8988T (cell line): ENCODE results near the gene MYOF.
A peak's percentile ranks its signal among the peaks of the same experiment; 100 is the strongest.
"Not testable (repeated sequence)": the region's sequence is repeated elsewhere in the genome, so short reads cannot be mapped to it uniquely, and the experiment has no call there.

ENCODE experiments used
- DNase-seq: peaks from one replicate; pipeline ENCODE4 v3.0.0; 2011

Gene MYOF

DNA sequence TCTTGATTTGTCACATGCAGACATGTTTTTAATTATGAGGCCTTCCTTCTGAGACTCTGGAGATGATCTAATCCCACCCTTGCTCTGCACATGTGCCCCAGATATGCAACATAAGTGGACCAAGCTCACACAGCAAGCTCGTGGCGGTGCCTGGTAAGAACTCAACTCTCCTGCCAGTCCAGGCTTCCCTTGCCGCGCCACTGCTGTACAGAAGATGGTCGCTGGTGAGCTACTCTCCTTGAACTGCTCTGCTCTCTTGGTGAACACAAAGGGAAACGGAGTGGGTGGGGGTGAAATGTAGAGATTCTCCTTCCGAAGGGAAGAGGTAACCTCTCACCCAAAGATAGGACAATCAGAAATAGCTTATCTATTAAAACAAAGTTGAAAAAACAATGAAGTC lies 25.7 kb downstream of the MYOF start:
- DNase-seq: no peak

GRCh38 chr10:93454736-93455135 lies 27.4 kb downstream of the MYOF start:
- no peak for DNase-seq

DNA sequence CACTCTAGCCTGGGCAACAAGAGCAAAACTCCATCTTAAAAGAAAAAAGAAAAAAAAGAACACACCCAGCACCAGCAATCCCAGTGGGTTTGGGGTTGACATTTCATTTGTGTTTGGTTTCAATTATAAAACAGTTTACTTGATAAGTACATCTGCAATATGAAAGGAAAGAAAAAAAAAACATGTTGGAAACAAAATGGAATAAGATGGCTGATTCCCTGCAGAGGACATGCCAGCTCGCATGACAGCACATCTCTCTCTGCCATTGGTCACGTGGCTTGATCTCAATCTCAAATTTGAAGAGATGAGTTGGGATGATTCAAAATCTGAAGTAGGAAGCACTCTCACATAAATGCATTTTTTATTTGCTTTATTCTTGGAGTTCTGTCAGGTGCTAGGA lies 28.0 kb downstream of the MYOF start:
- no peak for DNase-seq

- no peak for DNase-seq
These were observed 30.0 kb downstream of the MYOF start for GRCh38 chr10:93452143-93452542.

DNA sequence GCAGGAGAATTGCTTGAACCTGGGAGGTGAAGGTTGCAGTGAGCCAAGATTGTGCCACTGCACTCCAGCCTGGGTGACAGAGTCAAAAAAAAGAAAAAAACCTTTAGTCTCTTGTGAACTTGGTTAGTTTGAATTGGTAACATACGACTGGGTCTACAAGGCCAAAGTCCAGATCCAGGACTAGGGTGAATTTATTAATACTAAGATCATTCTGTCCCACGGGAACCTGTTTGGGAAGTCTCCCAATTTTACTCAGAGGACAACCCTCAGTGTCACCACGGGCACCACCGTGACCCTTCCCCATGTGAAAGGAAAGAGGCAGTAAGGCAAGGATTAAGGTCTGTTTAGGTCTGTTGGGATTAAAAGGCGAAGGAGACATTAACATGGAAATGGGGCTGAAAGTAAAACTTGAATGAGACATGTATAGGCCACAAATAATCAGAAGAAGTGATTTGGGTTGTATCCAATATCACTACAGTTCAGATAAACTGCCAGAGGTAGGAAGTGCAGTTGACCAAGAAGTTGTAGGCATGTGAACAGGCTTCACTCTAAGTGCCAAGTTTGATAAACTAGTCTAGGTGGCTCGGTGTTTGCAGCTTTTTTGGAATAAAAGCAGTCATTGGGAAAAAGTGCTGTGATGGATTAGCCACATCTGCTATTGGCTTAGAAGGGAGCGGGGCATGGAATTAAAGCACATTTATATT lies 30.7 kb downstream of the MYOF start:
- DNase-seq: no peak

- DNase-seq: no peak
These were observed 34.2 kb downstream of the MYOF start for GRCh38 chr10:93447970-93448369.

DNA sequence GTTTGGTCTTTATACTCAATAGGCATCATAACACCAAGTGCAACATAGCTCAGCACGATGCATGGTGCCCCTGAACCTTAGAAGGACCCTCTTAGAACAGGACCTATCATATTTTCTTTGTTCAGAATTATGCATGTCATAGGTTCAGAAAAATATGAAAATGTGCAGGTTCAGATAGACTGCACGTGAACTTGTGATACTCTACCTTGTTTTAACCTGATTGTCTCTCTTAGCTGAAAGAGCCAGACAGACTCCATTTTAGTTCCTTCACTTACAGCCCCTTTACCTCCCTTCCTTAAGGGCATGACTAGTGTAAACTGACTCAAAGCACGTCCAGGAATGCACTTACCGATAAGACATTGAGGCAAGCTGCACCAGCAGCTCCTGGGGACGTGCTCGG lies 35.1 kb downstream of the MYOF start:
- no peak for DNase-seq

GRCh38 chr10:93445978-93446720 lies 36.0 kb downstream of the MYOF start:
- DNase-seq: no peak

DNA sequence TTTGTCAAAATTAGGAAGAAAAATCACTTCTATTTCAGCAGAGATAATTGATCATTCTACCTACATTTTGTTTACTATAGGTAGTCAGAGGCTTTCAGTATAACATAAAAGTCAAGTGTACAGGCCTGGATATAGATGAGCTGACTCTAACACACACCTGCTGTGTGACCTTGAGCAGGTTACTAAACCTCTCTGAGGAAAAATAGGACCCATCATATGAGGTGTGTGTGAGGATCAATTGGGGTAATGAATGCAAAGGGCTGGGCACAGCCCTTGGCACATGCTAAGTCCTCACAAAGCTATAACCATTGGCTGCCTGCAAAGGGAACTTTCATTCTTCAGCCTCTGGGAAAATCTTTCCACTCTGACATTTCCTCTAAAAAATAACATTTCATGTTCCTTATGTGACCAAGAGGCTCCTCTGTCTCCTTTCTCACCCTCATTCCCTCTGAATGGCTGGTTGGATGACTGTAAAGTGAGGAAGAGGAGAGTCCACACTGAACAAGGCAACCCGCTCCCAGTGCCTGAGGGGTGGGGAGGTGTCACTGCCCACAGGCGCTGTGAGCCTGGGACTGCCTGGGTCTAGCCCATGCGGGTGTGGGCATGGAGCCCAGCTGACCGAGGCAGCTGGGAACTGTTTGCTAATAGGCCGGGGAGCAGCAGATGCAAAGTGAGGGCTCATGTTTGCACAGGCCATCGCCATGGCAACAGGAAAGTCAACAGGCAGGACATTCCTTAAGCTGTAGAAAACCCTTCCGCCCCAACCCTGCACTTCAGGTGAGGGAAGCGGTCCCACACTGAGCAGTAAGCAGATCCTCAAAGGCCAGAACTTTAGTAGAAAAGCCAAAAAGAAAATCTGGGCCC lies 36.8 kb downstream of the MYOF start:
- DNase-seq: no peak

- DNase-seq: no peak
These were observed 38.7 kb downstream of the MYOF start for GRCh38 chr10:93443481-93443880.

- not testable (repeated sequence) for DNase-seq
These were observed 39.4 kb downstream of the MYOF start for GRCh38 chr10:93442721-93443120.

DNA sequence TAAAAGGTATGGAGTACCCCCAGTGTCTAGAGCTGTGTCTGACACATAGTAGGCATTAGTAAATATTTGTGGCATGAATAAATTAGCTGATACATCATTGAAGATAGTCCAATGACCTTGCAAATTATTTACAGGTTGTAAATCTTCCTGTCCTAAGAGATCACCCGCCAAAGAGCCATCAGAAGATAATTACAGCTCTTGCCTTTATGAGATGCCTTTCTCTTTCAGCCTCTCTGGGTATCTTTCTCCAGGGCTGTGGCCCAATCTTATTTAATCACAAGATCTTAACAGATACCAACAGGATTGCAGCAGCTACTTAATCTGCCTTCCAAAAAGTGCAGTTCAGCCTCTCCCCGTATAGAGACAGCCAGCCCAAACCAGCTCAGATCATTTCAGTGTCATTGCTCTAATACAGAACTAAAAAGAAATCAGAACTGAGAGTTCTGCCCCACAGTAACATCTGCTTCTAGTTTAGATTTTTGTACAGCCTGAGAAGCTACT lies 41.5 kb downstream of the MYOF start:
- DNase-seq: no peak

- no peak for DNase-seq
These were observed 43.4 kb downstream of the MYOF start for GRCh38 chr10:93438613-93439253.

DNA sequence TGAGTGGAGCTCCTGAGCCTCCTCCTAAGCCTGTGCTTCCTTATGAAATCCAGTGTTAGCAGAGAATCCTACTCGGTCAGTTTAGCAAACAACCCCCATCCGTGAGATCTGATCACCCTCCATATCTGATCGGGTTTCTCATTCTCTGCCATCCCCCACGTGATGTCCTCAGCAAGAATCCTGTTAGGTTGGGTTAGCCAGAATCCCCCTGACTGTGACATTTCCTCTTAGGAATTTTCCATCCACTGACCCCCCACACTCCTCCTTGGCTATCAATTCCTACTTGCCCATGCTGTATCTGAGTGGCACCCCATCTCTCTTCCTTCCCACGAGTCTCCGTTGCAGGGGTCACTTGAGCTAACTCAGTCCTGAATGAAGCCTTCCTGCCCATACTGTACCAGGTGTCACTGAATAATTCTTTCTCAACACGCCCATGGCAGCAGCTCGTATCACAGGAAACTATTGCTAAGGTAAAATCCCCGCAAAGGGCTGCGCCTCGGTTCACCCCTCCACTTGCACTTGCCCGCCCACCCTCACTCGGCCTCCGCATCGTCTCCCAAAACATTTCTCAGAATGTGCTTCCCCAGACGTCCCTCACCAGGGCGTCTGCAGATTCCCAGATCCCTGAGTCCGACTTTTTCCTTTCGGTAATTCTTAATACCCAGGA lies 44.1 kb downstream of the MYOF start:
- no peak for DNase-seq

DNA sequence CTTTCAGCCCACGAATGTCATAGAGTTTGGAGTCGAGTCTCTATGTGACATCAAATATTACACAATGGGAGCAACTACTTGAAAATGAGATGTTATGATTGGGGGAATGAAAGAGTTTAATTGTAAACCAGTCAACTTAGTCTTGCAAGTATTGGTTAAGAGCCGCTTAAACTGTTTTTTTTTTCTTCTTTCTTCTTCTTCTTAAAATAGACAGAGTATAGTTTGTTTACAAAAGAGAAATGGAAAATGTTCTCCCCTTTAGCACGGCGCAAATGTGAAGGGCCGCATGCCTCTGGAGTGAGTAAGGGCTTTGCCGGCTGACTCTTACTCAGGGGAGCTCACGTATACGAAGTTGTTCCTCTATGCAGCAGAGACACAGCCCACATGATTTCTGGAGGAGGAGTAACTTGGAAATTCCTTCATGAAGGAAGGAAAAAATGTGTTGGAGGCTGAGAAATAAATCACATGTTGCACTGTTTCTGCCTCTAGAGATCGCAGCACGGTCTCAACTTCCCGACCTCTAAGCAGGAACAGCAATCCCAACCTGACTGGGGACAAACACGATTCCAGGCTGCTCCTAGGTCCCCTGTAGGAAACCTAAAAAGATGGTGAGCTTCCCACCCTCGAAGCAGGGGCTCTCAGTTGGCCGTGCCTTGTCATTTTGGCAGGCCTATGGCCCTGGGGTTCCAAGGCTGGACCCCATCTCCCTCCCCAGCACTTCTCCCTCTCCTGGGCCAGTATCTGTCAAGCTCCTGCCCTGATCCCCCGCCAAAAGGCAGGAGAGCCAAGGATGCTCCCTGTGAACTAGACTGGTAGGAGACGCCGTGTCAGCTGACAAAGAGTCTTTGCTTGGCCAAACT lies 44.8 kb downstream of the MYOF start:
- DNase-seq: peak; percentile 57

DNA sequence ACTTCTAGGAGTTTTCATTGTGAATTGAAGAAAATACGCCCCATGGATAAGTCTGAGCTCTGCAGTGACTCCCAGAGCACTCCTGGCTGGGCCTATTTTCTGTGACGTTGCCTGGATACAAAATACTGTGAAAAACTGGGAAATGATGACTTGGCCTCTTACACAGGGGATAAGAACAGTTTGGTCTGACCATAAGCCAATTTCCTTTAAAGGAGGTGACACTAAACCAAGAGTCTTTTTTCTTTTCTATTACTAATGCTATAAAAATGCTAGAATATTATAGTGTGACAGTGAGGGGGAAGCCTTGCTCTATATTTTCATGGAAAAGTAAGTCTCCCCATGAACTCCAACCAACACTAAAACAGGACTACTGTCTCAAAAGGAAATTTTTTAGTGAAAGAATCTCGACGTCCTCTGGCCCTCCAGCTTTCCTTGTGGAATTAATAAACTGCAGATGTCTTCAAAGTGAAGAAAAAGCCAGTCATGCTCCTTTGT lies 45.5 kb downstream of the MYOF start:
- DNase-seq: no peak

GRCh38 chr10:93435621-93436397 lies 46.3 kb downstream of the MYOF start:
- DNase-seq: no peak

DNA sequence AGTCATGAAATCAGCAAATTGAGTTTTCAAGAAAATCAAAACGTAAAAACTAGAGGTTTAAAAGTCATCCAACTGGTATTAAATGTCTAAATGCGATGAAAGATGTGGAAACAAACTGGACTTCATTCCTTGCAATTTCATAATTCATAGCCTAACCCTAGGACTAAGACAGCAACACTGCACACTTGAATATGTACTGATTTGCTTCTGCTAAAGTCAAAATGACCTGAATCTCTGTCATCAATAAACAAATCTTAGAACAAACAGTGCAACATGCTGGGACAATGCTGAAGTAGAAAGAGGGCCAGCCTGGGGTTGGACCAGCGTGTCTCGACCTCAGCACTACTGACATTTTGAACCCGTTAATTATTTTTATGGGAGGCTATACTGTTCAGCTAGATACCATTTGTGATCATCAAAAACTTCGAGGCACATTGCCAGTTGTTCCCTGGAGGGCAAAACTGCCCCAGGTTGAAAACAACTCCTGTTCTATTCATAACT lies 47.1 kb downstream of the MYOF start:
- no peak for DNase-seq

DNA sequence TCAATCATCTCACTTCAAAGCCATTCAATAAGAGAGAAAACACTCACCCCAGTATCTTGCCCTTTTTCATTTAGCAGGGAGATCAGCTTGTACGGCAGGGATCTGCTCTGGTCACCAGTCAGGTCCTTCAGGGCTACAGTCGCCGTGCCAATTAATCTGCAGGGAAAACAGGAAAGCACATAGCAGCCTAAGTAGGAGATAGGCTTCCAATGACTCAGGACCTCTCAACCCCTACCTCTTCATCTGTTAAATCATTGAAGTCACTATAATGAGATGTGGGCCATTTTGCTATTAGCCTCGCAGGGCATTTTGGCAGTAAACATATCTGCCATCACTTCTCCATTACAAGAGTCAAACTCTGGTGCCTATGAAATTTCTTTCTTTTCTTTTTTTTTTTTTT lies 50.8 kb downstream of the MYOF start:
- no peak for DNase-seq

DNA sequence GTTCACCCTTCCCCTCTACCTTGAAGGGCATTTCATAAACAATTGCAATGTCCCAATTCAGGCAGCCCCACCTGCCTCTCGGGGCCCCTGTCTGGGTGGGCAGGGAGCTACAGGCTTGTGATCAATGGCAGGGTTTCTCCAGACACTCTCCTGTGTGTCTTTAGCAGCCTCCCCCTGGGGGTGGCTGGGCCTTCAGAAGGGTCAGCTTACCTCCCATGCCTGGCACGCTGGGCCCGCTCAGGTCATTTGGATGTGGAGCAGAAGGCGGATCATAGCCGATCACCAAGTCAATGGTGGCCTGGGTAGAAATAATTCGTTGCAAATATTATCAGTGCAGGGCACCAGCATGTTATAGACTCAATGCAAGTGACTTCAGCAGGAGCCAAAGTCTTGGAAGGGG lies 56.3 kb downstream of the MYOF start:
- DNase-seq: no peak
